Neural cell (in vitro differentiated cells): ENCODE measurements around the gene ZBED2.

Experiments used
- CTCF ChIP-seq: fragments of 450-650 bp; IDR thresholded peaks from 2 replicates; pipeline ENCODE4 v1.5.1; 2014; ENCODE audit warnings: antibody characterized with exemption, mild to moderate bottlenecking, moderate library complexity; ENCODE audit not compliant: poor library complexity, severe bottlenecking
- EP300 ChIP-seq: fragments of 450-650 bp; conservative IDR thresholded peaks from 2 replicates; pipeline ENCODE4 v1.6.1; 2014; ENCODE audit warnings: antibody characterized with exemption, mild to moderate bottlenecking, moderate library complexity; ENCODE audit not compliant: poor library complexity, severe bottlenecking
- EZH2 ChIP-seq: fragments of 200-600, 300-800 bp; shearing (Covaris generic), sonication (generic); IDR thresholded peaks from 2 replicates; pipeline ENCODE4 v1.6.1; 2014; ENCODE audit warnings: antibody characterized with exemption, low read length, borderline replicate concordance, mild to moderate bottlenecking; ENCODE audit not compliant: insufficient read depth, poor library complexity, severe bottlenecking
- MXI1 ChIP-seq: fragments of 450-650 bp; conservative IDR thresholded peaks from 2 replicates; pipeline ENCODE4 v1.6.1; 2014; ENCODE audit warnings: antibody characterized with exemption, mild to moderate bottlenecking; ENCODE audit not compliant: poor library complexity, severe bottlenecking
- POLR2AphosphoS5 ChIP-seq: IDR thresholded peaks from 2 replicates; pipeline ENCODE4 v1.6.1; 2012
- RAD21 ChIP-seq: fragments of 450-650 bp; conservative IDR thresholded peaks from 2 replicates; pipeline ENCODE4 v1.6.1; 2014; ENCODE audit warnings: antibody characterized with exemption, mild to moderate bottlenecking, moderate library complexity
- REST ChIP-seq: IDR thresholded peaks from 2 replicates; pipeline ENCODE4 v1.6.1; 2012; ENCODE audit warnings: borderline replicate concordance
- SMC3 ChIP-seq: fragments of 450-650 bp; conservative IDR thresholded peaks from 2 replicates; pipeline ENCODE4 v1.6.1; 2014; ENCODE audit warnings: antibody characterized with exemption, mild to moderate bottlenecking, moderate library complexity; ENCODE audit not compliant: poor library complexity

- TF ChIP-seq CTCF (no peak), EZH2 (no peak), EP300 (no peak), POLR2AphosphoS5 (no peak), RAD21 (no peak), REST (no peak), MXI1 (no peak), SMC3 (no peak)
Observed at GRCh38 chr3:111598139-111598538, 3.0 kb upstream of the ZBED2 start.
